Vagina (tissue), 2 donors: ENCODE data around the gene KLHL22.

Source experiments
- CTCF ChIP-seq, 3 experiments: fragments of 450-650 bp in 2 of 3; fragments of 200-600 bp in 1 of 3; sonication (generic) in 1 of 3; IDR thresholded peaks; one replicate each; pipeline ENCODE4 v1.5.1; 2017 to 2019; ENCODE audit warnings: antibody characterized with exemption in 3 of 3, mild to moderate bottlenecking in 2 of 3, moderate library complexity in 2 of 3
- POLR2A ChIP-seq, 2 donors: fragments of 450-650 bp; IDR thresholded peaks; one replicate each; pipeline ENCODE4 v1.6.1; 2017; ENCODE audit warnings: antibody characterized with exemption in 2 of 2, mild to moderate bottlenecking in 2 of 2, moderate library complexity in 2 of 2
- POLR2AphosphoS5 ChIP-seq, 2 donors: sonication (generic); formaldehyde crosslinking; IDR thresholded peaks; one replicate each; pipeline ENCODE4 v1.9.0; 2017; ENCODE audit warnings: antibody characterized with exemption in 2 of 2, mild to moderate bottlenecking in 2 of 2, low read depth in 1 of 2; ENCODE audit not compliant: insufficient read depth in 1 of 2

GRCh38 chr22:20407829-20408228 lies 87.8 kb downstream of the KLHL22 start:
- TF ChIP-seq CTCF (IDR thresholded peaks at IDR 0.05), result no peak
- no peak for TF ChIP-seq POLR2AphosphoS5 (IDR thresholded peaks at IDR 0.05; ENCODE audit: insufficient read depth in 1 of 2, low read depth in 1 of 2)
- no peak for TF ChIP-seq POLR2A (IDR thresholded peaks at IDR 0.05)
